ENCODE results near the gene SIX4. TPM values are rescaled to one million over a fixed set of nuclear protein-coding genes. Genes with fewer than 3 reads are reported as not detected.

SIX4 gene
- 11.1 and 11.7 TPM in 2 replicates for total RNA-seq

DNA sequence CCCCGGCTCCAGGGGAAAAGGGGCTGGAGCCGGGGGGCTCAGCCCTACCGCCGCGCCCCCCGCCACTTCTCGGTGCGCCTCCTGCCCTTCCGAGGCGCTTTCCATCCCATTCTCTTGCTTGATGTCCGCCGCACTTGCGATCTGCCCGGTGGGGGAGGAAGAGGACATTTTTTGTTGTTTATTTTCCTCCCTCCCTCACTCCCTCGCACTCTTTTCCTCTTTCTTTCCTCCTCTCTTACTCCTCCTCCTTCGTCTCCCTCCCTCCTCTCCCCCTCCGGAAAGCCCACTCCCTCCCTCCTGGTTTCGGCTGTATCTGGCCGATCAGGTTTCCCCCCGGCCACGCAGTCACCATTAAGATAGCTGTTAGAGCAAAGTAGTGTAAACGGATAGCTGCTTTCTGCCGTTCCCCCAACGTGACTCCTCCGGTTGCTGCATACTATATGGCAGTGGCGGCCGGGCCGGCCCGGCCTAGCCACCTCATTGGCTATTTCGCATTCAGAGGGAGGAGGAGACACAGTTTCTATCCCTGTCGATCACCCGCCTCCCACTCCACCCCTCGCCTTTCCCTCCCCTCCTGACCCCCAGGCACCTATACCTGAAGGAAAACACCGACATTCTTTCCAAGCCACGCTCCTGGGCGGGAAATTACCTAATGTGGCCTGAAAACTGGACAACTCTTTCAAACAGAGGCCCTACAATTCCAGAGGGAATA, at the start of gene SIX4:
Gene SIX4, minus strand, starts transcription at position 445 of the 712 bp plus-strand sequence. Its CDS starts 277 bp downstream, at position 168.
- Histone ChIP-seq H3K27me3 (ENCODE audit: control insufficient read depth, insufficient read depth, low read length) (no peaks in the 10 kb centered on the region), H3K4me3 (ENCODE audit: low read depth, low read length) (peak within 1 kb of the TSS; percentile 73), H3K36me3 (ENCODE audit: control insufficient read depth, insufficient read depth, low read length) (no peaks in the 10 kb centered on the region)
- TF ChIP-seq, protein P1, sequence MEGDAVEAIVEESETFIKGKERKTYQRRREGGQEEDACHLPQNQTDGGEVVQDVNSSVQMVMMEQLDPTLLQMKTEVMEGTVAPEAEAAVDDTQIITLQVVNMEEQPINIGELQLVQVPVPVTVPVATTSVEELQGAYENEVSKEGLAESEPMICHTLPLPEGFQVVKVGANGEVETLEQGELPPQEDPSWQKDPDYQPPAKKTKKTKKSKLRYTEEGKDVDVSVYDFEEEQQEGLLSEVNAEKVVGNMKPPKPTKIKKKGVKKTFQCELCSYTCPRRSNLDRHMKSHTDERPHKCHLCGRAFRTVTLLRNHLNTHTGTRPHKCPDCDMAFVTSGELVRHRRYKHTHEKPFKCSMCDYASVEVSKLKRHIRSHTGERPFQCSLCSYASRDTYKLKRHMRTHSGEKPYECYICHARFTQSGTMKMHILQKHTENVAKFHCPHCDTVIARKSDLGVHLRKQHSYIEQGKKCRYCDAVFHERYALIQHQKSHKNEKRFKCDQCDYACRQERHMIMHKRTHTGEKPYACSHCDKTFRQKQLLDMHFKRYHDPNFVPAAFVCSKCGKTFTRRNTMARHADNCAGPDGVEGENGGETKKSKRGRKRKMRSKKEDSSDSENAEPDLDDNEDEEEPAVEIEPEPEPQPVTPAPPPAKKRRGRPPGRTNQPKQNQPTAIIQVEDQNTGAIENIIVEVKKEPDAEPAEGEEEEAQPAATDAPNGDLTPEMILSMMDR (IDR thresholded peaks at IDR 0.05; ENCODE audit: insufficient read depth, low read length, poor library complexity, severe bottlenecking): no peak
- peak; percentile 37 for DNase-seq (ENCODE audit: low read depth)

DNA sequence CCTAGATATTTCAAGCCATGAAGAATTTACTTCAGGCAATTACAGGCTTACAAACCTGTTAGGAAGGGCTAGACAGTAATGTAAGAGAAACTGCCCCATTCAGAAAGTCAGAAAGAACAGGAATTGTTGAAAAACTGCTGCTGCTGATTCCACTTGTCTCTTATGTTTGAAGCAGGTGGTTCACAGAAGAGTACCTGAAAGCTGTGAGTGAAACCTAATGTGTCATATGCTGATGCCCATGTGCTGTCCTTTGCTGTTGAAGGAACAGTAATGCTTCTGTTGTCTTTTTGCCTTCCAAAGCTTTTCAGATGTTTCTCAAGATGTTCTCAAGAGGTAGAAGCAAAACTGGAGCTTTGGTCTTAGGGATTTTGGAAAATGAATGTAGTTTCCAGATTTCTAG, 49.4 kb upstream of the SIX4 start:
- TF ChIP-seq, protein P1 (IDR thresholded peaks at IDR 0.05; ENCODE audit: insufficient read depth, low read length, poor library complexity, severe bottlenecking): no peak
- Histone ChIP-seq H3K36me3 (ENCODE audit: control insufficient read depth, insufficient read depth, low read length) (no peaks in the 10 kb centered on the region), H3K27me3 (ENCODE audit: control insufficient read depth, insufficient read depth, low read length) (no peaks in the 10 kb centered on the region), H3K4me3 (ENCODE audit: low read depth, low read length) (no peak overlapping the region)
- DNase-seq (ENCODE audit: low read depth): no peak

DNA sequence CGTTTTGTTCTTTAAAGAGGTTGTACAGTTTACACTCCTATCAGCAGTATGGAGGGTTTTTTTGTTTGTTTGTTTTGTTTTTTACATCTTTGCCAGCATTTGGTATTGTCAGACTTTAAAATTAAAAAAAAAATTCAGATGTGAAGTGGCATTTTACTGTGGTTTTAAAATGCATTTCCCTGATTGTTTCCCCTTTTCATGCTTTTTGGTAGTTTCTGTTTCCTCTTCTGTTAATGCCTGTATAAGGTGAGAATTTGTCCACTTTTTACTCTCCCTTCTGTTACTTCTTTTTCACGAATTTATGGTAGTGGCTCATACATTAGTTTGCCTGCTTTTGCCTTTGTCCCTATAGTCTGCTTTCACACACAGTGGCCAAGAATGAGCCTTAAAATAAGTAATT, 47.0 kb upstream of the SIX4 start:
- TF ChIP-seq, protein P1 (IDR thresholded peaks at IDR 0.05; ENCODE audit: insufficient read depth, low read length, poor library complexity, severe bottlenecking): no peak
- Histone ChIP-seq H3K36me3 (ENCODE audit: control insufficient read depth, insufficient read depth, low read length) (no peaks in the 10 kb centered on the region), H3K27me3 (ENCODE audit: control insufficient read depth, insufficient read depth, low read length) (no peaks in the 10 kb centered on the region), H3K4me3 (ENCODE audit: low read depth, low read length) (no peak overlapping the region)
- no peak for DNase-seq (ENCODE audit: low read depth)

DNA sequence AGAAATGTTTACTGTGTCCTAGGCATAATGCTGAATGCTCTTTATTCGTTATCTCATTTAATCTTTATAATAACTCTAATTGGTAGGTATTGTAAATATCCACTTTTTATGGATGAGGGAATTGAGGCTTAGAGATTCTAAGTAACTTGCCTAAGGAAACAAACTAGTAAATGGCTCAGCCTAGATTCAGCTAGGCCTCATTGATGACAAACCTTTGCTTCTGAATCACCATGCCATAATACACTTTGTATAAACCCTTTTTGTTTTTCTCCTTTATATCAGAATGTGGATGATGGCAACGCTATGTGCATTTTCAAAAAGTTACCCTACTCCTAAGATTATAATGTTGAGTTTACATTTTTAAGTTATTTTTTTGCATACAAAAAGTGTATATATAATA, 44.5 kb upstream of the SIX4 start:
- TF ChIP-seq, protein P1 (IDR thresholded peaks at IDR 0.05; ENCODE audit: insufficient read depth, low read length, poor library complexity, severe bottlenecking): no peak
- DNase-seq (ENCODE audit: low read depth): no peak

DNA sequence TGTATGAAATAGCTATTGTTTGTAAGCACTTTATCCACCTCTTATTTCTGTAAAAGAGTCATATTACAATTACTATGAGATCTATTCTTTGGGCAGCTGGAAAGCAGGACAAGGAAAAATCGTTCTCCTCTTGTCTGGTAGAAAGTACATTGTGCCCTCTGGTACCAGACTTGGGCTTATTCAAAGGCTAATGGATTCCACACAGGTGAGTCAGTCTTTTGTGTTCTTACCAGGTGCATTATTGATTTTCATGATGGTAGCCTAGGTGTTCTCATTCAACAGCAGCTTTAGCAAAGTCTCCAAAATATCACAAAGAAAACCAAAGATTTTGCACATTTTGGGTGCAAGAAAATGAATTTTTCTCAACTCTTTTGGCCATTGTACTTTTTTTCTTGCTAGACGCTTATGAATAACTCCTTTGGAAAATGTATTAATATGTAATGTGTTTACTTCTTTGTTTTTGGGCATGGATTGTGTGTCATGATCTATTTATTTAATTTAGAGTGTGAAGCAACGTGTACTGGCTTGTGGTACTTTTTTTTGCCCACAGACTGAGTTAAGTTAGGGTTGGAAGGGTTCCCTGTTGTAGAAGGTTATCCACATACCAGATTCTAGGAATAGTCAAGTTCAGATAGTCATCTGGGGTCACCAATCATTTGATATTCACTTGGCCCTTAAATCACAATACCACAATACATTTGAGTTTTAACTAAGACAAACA, 36.7 kb upstream of the SIX4 start:
- Histone ChIP-seq H3K27me3 (ENCODE audit: control insufficient read depth, insufficient read depth, low read length) (no peaks in the 10 kb centered on the region), H3K36me3 (ENCODE audit: control insufficient read depth, insufficient read depth, low read length) (no peaks in the 10 kb centered on the region), H3K4me3 (ENCODE audit: low read depth, low read length) (no peak overlapping the region)
- TF ChIP-seq, protein P1 (IDR thresholded peaks at IDR 0.05; ENCODE audit: insufficient read depth, low read length, poor library complexity, severe bottlenecking): no peak
- DNase-seq (ENCODE audit: low read depth): no peak

More for the DNA sequence above, 44.5 kb upstream of the SIX4 start:
- H3K4me3 ChIP-seq (ENCODE audit: low read depth, low read length): no peak overlapping the region
- no peaks in the 10 kb centered on the region for H3K36me3 ChIP-seq (ENCODE audit: control insufficient read depth, insufficient read depth, low read length)
- no peaks in the 10 kb centered on the region for H3K27me3 ChIP-seq (ENCODE audit: control insufficient read depth, insufficient read depth, low read length)
